PC-3 (cell line): Measurements from ENCODE around the gene JADE3. TPM values are rescaled to one million over a fixed set of nuclear protein-coding genes. Genes with fewer than 3 reads are reported as not detected.

Experiments
- ATAC-seq: fragments of 200-7000 bp; cut with Tn5 transposase; 2 replicates; pipeline ENCODE4 v1.9.1; 2020; ENCODE audit warnings: mild to moderate bottlenecking, moderate library complexity
- BruUV-seq: library from RNA; stranded (reverse); fragments of 400-500 nt; replicated peaks from 2 replicates; lab custom pipeline; 2021; lab: Mats Ljungman, UMichigan
- CTCF ChIA-PET: fragments of 300-600 bp; sonication (Branson Sonifier 250); formaldehyde crosslinking; loops from one replicate; lab custom pipeline; 2022; ENCODE audit warnings: antibody characterized with exemption; lab: Charles Lee
- POLR2A ChIA-PET: fragments of 300-600 bp; sonication (Branson Sonifier 250); formaldehyde crosslinking; loops from one replicate; lab custom pipeline; 2022; ENCODE audit warnings: antibody characterized with exemption; ENCODE audit not compliant: unreplicated experiment; lab: Charles Lee
- DNase-seq: peaks from one replicate; pipeline ENCODE4 v3.0.0-alpha.2; 2015
- H2AFZ ChIP-seq: fragments of 300-600 bp; sonication (generic); 2 replicates; pipeline ENCODE4 v1.6.0; 2016; ENCODE audit warnings: antibody characterized with exemption, low read length
- H3F3A ChIP-seq: fragments of 300-600 bp; sonication (generic); one replicate; pipeline ENCODE4 v1.6.0; 2017; ENCODE audit warnings: antibody characterized with exemption, low read length, control low read depth, mild to moderate bottlenecking; ENCODE audit not compliant: unreplicated experiment
- H3K27ac ChIP-seq: fragments of 300-600 bp; sonication (generic); 2 replicates; pipeline ENCODE4 v1.5.1; 2016; ENCODE audit warnings: mild to moderate bottlenecking, low read length
- H3K27me3 ChIP-seq: fragments of 300-600 bp; sonication (generic); 2 replicates; pipeline ENCODE4 v1.6.1; 2016; ENCODE audit warnings: low read length, mixed read lengths
- H3K36me3 ChIP-seq: fragments of 300-600 bp; sonication (generic); 2 replicates; pipeline ENCODE4 v1.6.1; 2016; ENCODE audit warnings: low read depth, mixed run types, low read length, mixed read lengths
- H3K4me1 ChIP-seq: fragments of 300-600 bp; sonication (generic); 2 replicates; pipeline ENCODE4 v1.5.1; 2016; ENCODE audit warnings: low read length; ENCODE audit not compliant: insufficient read depth
- H3K4me2 ChIP-seq: fragments of 300-600 bp; sonication (generic); 2 replicates; pipeline ENCODE4 v1.6.0; 2016; ENCODE audit warnings: low read length
- H3K4me3 ChIP-seq: fragments of 300-600 bp; sonication (generic); 2 replicates; pipeline ENCODE4 v1.5.1; 2016; ENCODE audit warnings: mild to moderate bottlenecking, low read length, mixed read lengths
- H3K79me2 ChIP-seq: fragments of 300-600 bp; sonication (generic); 2 replicates; pipeline ENCODE4 v1.6.1; 2017; ENCODE audit warnings: low read length, mixed read lengths
- H3K9ac ChIP-seq: fragments of 300-600 bp; sonication (generic); 2 replicates; pipeline ENCODE4 v1.6.0; 2016; ENCODE audit warnings: mild to moderate bottlenecking, low read length
- H3K9me2 ChIP-seq: fragments of 300-600 bp; sonication (generic); replicated peaks from 2 replicates; pipeline ENCODE4 v1.6.1; 2016; ENCODE audit warnings: mixed run types, low read length, mixed read lengths
- H3K9me3 ChIP-seq: fragments of 300-600 bp; sonication (generic); 2 replicates; pipeline ENCODE4 v1.6.1; 2016; ENCODE audit warnings: low read length, mixed read lengths
- H4K20me1 ChIP-seq: fragments of 300-600 bp; sonication (generic); 2 replicates; pipeline ENCODE4 v1.6.1; 2016; ENCODE audit warnings: low read length, mixed read lengths
- CTCF ChIP-seq: fragments of 300-600 bp; sonication (generic); conservative IDR thresholded peaks from 2 replicates; pipeline ENCODE4 v1.5.1; 2017; ENCODE audit warnings: antibody characterized with exemption, low read depth, mild to moderate bottlenecking, low read length
- EZH2 ChIP-seq: fragments of 300-600 bp; sonication (generic); IDR thresholded peaks from one replicate; pipeline ENCODE4 v1.6.1; 2017; ENCODE audit warnings: antibody characterized with exemption, mild to moderate bottlenecking, low read length; ENCODE audit not compliant: unreplicated experiment
- EZH2phosphoT487 ChIP-seq: fragments of 300-600 bp; sonication (generic); IDR thresholded peaks from 2 replicates; pipeline ENCODE4 v1.6.1; 2018; ENCODE audit warnings: mild to moderate bottlenecking, antibody characterized with exemption, low read length, borderline replicate concordance
- intact Hi-C: fragments of 100-400 bp; cut with micrococcal nuclease; formaldehyde crosslinking; loops from 2 replicates; pipeline ENCODE4 v1.9.0; 2023
- total RNA-seq: library from RNA; depleted of rRNA; stranded (reverse); fragments of >200 nt; gene quantifications from 2 replicates; pipeline ENCODE4 v1.2.3, GENCODE V29; 2014

JADE3 gene
- total RNA-seq, 1 experiment from 2014 or later = 7.1 TPM

- H3K9me2 ChIP-seq = no peaks in the 10 kb centered on the region
- BruUV-seq = no TSS peak
- H3K36me3 ChIP-seq = no peaks in the 10 kb centered on the region
- 0 out of 2 replicates have a peak, but pooled peaks cover 8% of the 10 kb centered on the region for H4K20me1 ChIP-seq
- H2AFZ ChIP-seq = peak overlapping the region; percentile 96
- no peak overlapping the region for H3K27ac ChIP-seq
- H3K4me3 ChIP-seq = peak overlapping the region; percentile 88
- peaks cover 9% of the 10 kb centered on the region for H3K4me1 ChIP-seq
- TF ChIP-seq EZH2phosphoT487 (no peak), CTCF (peak; percentile 57), EZH2 (no peak)
- no peaks in the 10 kb centered on the region for H3K9me3 ChIP-seq
- H3K4me2 ChIP-seq = peak overlapping the region; percentile 95
- no peaks in the 10 kb centered on the region for H3F3A ChIP-seq
- CTCF ChIA-PET = interaction anchor here (0.5 to 0.6 kb wide), 2 partner anchors 114 to 737 kb away, joined by 6 to 8 read pairs; no protein-coding TSS in a partner anchor
- peak; percentile 45 for DNase-seq
- H3K79me2 ChIP-seq = peaks cover 50% of the 10 kb centered on the region
- intact Hi-C loops = loop anchor here (2.0 kb wide), 1 partner anchor 66 kb away; no protein-coding TSS in a partner anchor
- H3K9ac ChIP-seq = peak overlapping the region; percentile 64
- POLR2A ChIA-PET = interaction anchor here (0.6 kb wide), 1 partner anchor 10 kb away, joined by 3 read pairs; no protein-coding TSS in a partner anchor
- H3K27me3 ChIP-seq = no peaks in the 10 kb centered on the region
- peak; percentile 65 for ATAC-seq
Measured at GRCh38 chrX:46912603-46913491, 626 bp downstream of the JADE3 start.

DNA sequence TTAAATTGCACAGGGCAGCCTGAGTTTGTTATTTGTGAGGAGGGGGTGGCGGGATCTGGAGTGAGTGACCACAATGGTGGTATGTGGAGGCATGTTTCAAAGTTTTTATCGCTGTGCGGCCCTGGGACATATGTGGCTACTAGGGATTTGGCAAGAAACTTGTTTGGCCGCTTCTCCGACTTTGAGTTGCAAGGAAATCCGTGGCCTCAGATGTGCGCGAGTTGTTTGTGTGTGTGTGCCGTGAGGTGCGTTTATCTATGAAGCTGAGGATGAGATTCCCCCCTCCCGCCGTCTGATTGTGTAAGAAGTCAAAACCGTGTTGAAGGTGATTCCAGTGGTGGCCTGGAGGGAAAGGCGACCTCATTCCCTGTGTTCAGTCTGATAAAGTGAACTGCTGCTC lies 1.4 kb downstream of the JADE3 start:
- H3K27ac ChIP-seq = no peak overlapping the region
- ChIA-PET POLR2A (interaction anchor here (0.6 kb wide), 1 partner anchor 9 kb away, joined by 3 read pairs; no protein-coding TSS in a partner anchor), CTCF (interaction anchor here (0.5 kb wide), 1 partner anchor 736 kb away, joined by 8 read pairs; no protein-coding TSS in a partner anchor)
- peak overlapping the region; percentile 96 for H2AFZ ChIP-seq
- peak overlapping the region; percentile 64 for H3K9ac ChIP-seq
- H3K27me3 ChIP-seq = no peaks in the 10 kb centered on the region
- no peaks in the 10 kb centered on the region for H3K9me3 ChIP-seq
- peaks cover 9% of the 10 kb centered on the region for H3K4me1 ChIP-seq
- intact Hi-C loops = loop anchor here (2.0 kb wide), 1 partner anchor 65 kb away; no protein-coding TSS in a partner anchor
- H4K20me1 ChIP-seq = 0 out of 2 replicates have a peak, but pooled peaks cover 8% of the 10 kb centered on the region
- ATAC-seq (no peak), DNase-seq (peak; percentile 45)
- peak overlapping the region; percentile 95 for H3K4me2 ChIP-seq
- no peaks in the 10 kb centered on the region for H3K36me3 ChIP-seq
- peak overlapping the region; percentile 88 for H3K4me3 ChIP-seq
- no peaks in the 10 kb centered on the region for H3F3A ChIP-seq
- no peaks in the 10 kb centered on the region for H3K9me2 ChIP-seq
- peaks cover 58% of the 10 kb centered on the region for H3K79me2 ChIP-seq
- TF ChIP-seq EZH2 = no peak
- no peak for TF ChIP-seq CTCF
- no peak for TF ChIP-seq EZH2phosphoT487
- no TSS peak for BruUV-seq
